Thyroid gland (tissue), 4 donors: Measurements from ENCODE around the gene C1QL1. TPM values are rescaled to one million over a fixed set of nuclear protein-coding genes. Genes with fewer than 3 reads are reported as not detected.

Experiments
- DNase-seq, 2 donors: peaks; one replicate each; pipeline ENCODE4 v3.0.0-alpha.2; 2019
- H3K27ac ChIP-seq, 3 donors: fragments of 200-600 bp; sonication (generic); 1 replicate in 2 of 3; 2 replicates in 1 of 3; pipeline ENCODE4 v1.5.1; 2016 to 2019; ENCODE audit warnings: mild to moderate bottlenecking in 1 of 3, moderate library complexity in 1 of 3
- H3K27me3 ChIP-seq: fragments of 200-600 bp; sonication (generic); one replicate; pipeline ENCODE4 v1.5.1; 2019
- H3K36me3 ChIP-seq, 2 donors: fragments of 200-600 bp; sonication (generic); one replicate each; pipeline ENCODE4 v1.5.1; 2016 to 2019
- H3K4me1 ChIP-seq, 2 donors: fragments of 200-600 bp; sonication (generic); one replicate each; pipeline ENCODE4 v1.5.1; 2017 to 2019
- H3K4me3 ChIP-seq, 3 donors: fragments of 200-600 bp; sonication (generic); replicated peaks in 1 of 3; 1 replicate in 2 of 3; 2 replicates in 1 of 3; pipeline ENCODE4 v1.5.1; 2016; ENCODE audit warnings: mild to moderate bottlenecking in 1 of 3
- H3K9me3 ChIP-seq: fragments of 200-600 bp; sonication (generic); one replicate; pipeline ENCODE4 v1.5.1; 2017
- POLR2A ChIP-seq, 2 donors: fragments of 450-650 bp; IDR thresholded peaks; one replicate each; pipeline ENCODE4 v1.6.1; 2017; ENCODE audit warnings: antibody characterized with exemption in 2 of 2, mild to moderate bottlenecking in 2 of 2, moderate library complexity in 1 of 2
- WGBS, 2 donors: methylation state at CpG; one replicate each; pipeline ENCODE4 v1.1.5; 2017; 5-methylcytosine and 5-hydroxymethylcytosine counted together
- intact Hi-C: fragments of 100-400 bp; cut with DNase I; formaldehyde crosslinking; loops from one replicate; pipeline ENCODE4 v1.15.1; 2023
- total RNA-seq, 4 donors: library from RNA; depleted of rRNA; stranded (reverse); fragments of >200 nt; gene quantifications; one replicate each; pipeline ENCODE4 v1.2.3, GENCODE V29; 2016
- TF ChIP-seq, protein P1 (sequence below), 6 experiments: fragments of 200-600 bp in 3 of 6; fragments of 450-650 bp in 3 of 6; sonication (generic) in 3 of 6; IDR thresholded peaks; one replicate each; pipeline ENCODE4 v1.5.1; 2016 to 2019; ENCODE audit warnings: antibody characterized with exemption in 6 of 6, mild to moderate bottlenecking in 2 of 6, inconsistent platforms in 1 of 6, moderate library complexity in 1 of 6

Gene C1QL1
- total RNA-seq, 4 donors from 2014 or later: 0.59 to 0.75 TPM; not detected in 2

DNA sequence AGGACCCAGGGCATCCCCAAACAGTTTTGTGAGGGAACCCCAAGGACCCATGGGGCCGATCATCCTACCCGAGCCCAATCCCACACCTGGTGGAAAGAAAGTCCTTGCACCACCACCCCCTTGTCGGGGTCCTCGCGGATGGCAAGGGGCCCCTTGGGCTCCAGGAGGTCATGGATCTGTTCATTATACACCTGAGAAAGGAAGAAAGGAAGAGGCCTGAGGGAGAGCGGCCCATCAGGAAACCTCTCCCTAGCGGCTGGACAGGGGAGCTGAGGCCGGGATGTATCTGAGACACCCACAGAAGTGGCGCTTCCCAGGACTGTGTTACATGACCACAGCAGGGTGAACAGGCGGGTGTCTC is 33.4 kb downstream of the C1QL1 start:
- Histone ChIP-seq H3K4me3 (no peak overlapping the region), H3K9me3 (no peaks in the 10 kb centered on the region), H3K27me3 (no peaks in the 10 kb centered on the region), H3K36me3 (no peaks in the 10 kb centered on the region), H3K4me1 (no peaks in the 10 kb centered on the region), H3K27ac (no peak overlapping the region)
- TF ChIP-seq, protein P1, sequence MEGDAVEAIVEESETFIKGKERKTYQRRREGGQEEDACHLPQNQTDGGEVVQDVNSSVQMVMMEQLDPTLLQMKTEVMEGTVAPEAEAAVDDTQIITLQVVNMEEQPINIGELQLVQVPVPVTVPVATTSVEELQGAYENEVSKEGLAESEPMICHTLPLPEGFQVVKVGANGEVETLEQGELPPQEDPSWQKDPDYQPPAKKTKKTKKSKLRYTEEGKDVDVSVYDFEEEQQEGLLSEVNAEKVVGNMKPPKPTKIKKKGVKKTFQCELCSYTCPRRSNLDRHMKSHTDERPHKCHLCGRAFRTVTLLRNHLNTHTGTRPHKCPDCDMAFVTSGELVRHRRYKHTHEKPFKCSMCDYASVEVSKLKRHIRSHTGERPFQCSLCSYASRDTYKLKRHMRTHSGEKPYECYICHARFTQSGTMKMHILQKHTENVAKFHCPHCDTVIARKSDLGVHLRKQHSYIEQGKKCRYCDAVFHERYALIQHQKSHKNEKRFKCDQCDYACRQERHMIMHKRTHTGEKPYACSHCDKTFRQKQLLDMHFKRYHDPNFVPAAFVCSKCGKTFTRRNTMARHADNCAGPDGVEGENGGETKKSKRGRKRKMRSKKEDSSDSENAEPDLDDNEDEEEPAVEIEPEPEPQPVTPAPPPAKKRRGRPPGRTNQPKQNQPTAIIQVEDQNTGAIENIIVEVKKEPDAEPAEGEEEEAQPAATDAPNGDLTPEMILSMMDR (IDR thresholded peaks at IDR 0.05): no peak
- TF ChIP-seq POLR2A (IDR thresholded peaks at IDR 0.05): no peak
- WGBS, 2 donors: 97% methylated on average over 9 to 10 of the region's 10 CpGs
- no peak for DNase-seq
- intact Hi-C loops: no loop called here

DNA sequence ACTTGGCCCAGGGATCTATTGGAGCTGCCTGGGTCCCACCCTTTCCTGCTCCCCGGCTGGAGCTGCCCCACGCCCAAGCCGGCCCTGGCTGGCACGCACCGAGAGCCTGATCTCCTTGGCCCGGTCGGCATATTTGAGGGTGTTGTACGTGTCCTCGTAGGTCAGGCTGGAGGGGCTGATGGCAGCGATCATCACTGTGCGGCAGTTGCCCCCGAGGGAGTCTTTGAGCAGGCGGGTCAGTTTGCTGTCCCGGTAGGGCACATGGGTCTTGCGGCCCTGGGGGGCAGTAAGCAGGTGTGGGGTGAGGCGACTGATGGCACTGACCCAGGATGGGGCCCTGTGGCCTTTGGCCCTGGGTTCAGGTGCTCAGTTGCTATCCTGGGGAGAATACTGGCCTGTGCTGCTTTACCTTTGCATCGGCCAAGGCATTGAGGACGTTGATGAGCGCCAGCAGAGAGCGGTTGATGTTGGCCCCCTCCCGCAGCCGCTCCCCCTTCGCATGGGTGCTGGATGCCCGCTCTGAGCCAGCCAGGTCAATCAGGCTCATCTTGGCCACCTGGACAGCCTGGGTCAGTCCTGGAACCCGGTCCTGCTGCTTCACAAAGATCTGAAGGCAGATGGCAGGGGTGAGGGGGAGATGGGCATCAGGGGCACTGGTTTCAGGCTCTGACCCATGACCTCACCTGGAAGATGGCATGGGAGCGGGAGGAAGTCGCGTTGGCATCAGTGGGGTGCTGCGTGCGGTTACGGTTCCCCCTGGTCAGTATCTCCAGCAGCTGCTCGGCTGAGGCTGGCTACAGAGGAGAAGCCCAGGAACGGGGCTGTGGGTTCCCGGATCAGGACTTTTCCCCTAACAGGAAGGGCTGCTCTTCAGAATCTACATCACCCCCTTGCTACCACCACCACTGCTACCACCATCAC is 34.0 kb downstream of the C1QL1 start:
- no peaks in the 10 kb centered on the region for H3K27me3 ChIP-seq
- intact Hi-C loops: no loop called here
- no peak overlapping the region for H3K27ac ChIP-seq
- H3K36me3 ChIP-seq: no peaks in the 10 kb centered on the region
- DNase-seq: no peak
- no peak overlapping the region for H3K4me3 ChIP-seq
- TF ChIP-seq, protein P1 (IDR thresholded peaks at IDR 0.05): no peak
- no peak for TF ChIP-seq POLR2A (IDR thresholded peaks at IDR 0.05)
- H3K4me1 ChIP-seq: no peaks in the 10 kb centered on the region
- 87 to 94% methylated on average over 26 to 33 of the region's 34 CpGs for WGBS, 2 donors
- H3K9me3 ChIP-seq: no peaks in the 10 kb centered on the region

DNA sequence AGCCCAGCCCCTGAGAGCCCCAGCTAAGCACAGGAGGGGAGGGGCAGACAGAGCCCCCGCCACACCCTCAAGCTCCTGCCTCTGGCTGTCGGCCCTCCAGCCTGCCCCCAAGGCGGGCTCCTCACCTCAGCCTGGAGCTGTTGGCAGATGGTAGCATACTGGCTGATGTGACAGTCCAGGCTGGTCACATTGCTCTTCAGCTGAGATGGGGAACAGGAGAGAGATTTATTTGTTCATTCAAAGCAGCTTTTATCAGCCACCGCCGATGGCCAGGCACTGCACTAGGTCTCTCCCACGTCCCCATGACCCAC is 35.4 kb downstream of the C1QL1 start:
- WGBS, 2 donors: 72 to 100% methylated on average over 3 to 5 of the region's 6 CpGs
- no peaks in the 10 kb centered on the region for H3K9me3 ChIP-seq
- H3K4me1 ChIP-seq: no peaks in the 10 kb centered on the region
- no peaks in the 10 kb centered on the region for H3K36me3 ChIP-seq
- DNase-seq: no peak
- intact Hi-C loops: no loop called here
- no peaks in the 10 kb centered on the region for H3K27me3 ChIP-seq
- no peak overlapping the region for H3K27ac ChIP-seq
- no peak overlapping the region for H3K4me3 ChIP-seq
- TF ChIP-seq, protein P1 (IDR thresholded peaks at IDR 0.05): no peak
- TF ChIP-seq POLR2A (IDR thresholded peaks at IDR 0.05): no peak

DNA sequence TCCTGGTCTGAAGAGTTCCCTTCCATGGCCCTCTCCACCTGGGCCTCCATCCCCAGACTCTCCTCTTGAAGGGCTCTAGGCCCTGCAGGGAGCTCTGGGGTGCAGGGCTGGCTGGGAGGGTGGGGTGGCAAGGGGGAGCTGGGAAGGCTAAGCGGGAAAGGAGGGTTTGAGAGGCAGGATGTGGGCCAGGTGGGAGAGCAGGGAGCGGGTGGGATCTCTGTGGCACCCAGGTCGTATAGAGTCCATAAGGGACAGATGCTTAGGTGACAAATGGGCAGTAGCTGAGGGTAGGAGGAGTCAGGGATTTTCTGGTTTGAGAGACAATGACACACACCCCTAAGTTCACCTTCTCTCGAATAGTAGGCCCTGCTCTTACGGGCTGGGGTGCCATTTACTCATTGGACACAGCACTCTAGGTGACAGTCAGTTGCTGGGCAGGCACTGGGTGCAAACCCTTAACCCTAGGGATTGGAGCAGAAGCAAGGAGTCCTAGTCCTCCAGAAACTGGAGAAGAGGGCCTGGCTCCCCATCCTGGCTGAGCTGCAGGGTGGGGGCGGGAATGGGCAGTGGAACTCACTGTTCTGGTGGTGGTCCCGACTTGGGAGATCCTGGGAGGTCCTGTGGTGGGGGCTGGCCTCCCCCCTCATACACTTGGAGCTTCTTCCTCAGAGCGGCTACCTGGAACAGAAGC is 35.9 kb downstream of the C1QL1 start:
- 94% methylated on average over 6 to 7 of the region's 8 CpGs for WGBS, 2 donors
- no peaks in the 10 kb centered on the region for H3K9me3 ChIP-seq
- intact Hi-C loops: no loop called here

More for the DNA sequence above, 35.9 kb downstream of the C1QL1 start:
- no peaks in the 10 kb centered on the region for H3K4me1 ChIP-seq
- no peaks in the 10 kb centered on the region for H3K27me3 ChIP-seq
- no peaks in the 10 kb centered on the region for H3K36me3 ChIP-seq
- H3K4me3 ChIP-seq: no peak overlapping the region
- TF ChIP-seq, protein P1 (IDR thresholded peaks at IDR 0.05): no peak
- TF ChIP-seq POLR2A (IDR thresholded peaks at IDR 0.05): no peak
- DNase-seq: no peak
- no peak overlapping the region for H3K27ac ChIP-seq
